ENCODE results near the gene ZBBX.
"Not testable (repeated sequence)": the region's sequence is repeated elsewhere in the genome, so short reads cannot be mapped to it uniquely, and the experiment has no call there.

Gene ZBBX

GRCh38 chr3:167380004-167380689 is at the start of gene ZBBX:
ZBBX (minus strand) TSS chr3:167380297; CDS start chr3:167372901, 7,396 bp downstream.
- H3K4me1 ChIP-seq (ENCODE audit: control insufficient read depth, insufficient read depth, low read length): no peaks in the 10 kb centered on the region
- H3K9ac ChIP-seq (ENCODE audit: low read length): no peak within 1 kb of the TSS
- no peak within 1 kb of the TSS for H3K4me3 ChIP-seq (ENCODE audit: low read length)
- no peaks in the 10 kb centered on the region for H3K36me3 ChIP-seq (ENCODE audit: control insufficient read depth, insufficient read depth, low read length)
- no peaks in the 10 kb centered on the region for H3K9me3 ChIP-seq (ENCODE audit: control insufficient read depth, low read length)
- peaks cover 4% of the 10 kb centered on the region for H3K27me3 ChIP-seq (ENCODE audit: control insufficient read depth, insufficient read depth, low read length)

GRCh38 chr3:167426962-167427361 is 46.9 kb upstream of the ZBBX start:
- not testable (repeated sequence) for H3K27me3 ChIP-seq (ENCODE audit: control insufficient read depth, insufficient read depth, low read length); H3K4me1 ChIP-seq (ENCODE audit: control insufficient read depth, insufficient read depth, low read length); H3K9ac ChIP-seq (ENCODE audit: low read length)

GRCh38 chr3:167422396-167422795 is 42.3 kb upstream of the ZBBX start:
- not testable (repeated sequence) for H3K4me1 ChIP-seq (ENCODE audit: control insufficient read depth, insufficient read depth, low read length); H3K9me3 ChIP-seq (ENCODE audit: control insufficient read depth, low read length); H3K4me3 ChIP-seq (ENCODE audit: low read length); H3K36me3 ChIP-seq (ENCODE audit: control insufficient read depth, insufficient read depth, low read length); H3K9ac ChIP-seq (ENCODE audit: low read length); H3K27me3 ChIP-seq (ENCODE audit: control insufficient read depth, insufficient read depth, low read length)

More at GRCh38 chr3:167426962-167427361, 46.9 kb upstream of the ZBBX start:
- not testable (repeated sequence) for H3K36me3 ChIP-seq (ENCODE audit: control insufficient read depth, insufficient read depth, low read length); H3K4me3 ChIP-seq (ENCODE audit: low read length); H3K9me3 ChIP-seq (ENCODE audit: control insufficient read depth, low read length)

- no peaks in the 10 kb centered on the region for H3K27me3 ChIP-seq (ENCODE audit: control insufficient read depth, insufficient read depth, low read length)
- no peak overlapping the region for H3K4me3 ChIP-seq (ENCODE audit: low read length)
- no peak overlapping the region for H3K9ac ChIP-seq (ENCODE audit: low read length)
Observed at GRCh38 chr3:167409611-167410010, 29.5 kb upstream of the ZBBX start.

GRCh38 chr3:167406876-167407492 is 26.9 kb upstream of the ZBBX start:
- H3K36me3 ChIP-seq (ENCODE audit: control insufficient read depth, insufficient read depth, low read length): no peaks in the 10 kb centered on the region
- no peaks in the 10 kb centered on the region for H3K27me3 ChIP-seq (ENCODE audit: control insufficient read depth, insufficient read depth, low read length)
- H3K4me3 ChIP-seq (ENCODE audit: low read length): no peak overlapping the region
- H3K4me1 ChIP-seq (ENCODE audit: control insufficient read depth, insufficient read depth, low read length): no peaks in the 10 kb centered on the region
- no peaks in the 10 kb centered on the region for H3K9me3 ChIP-seq (ENCODE audit: control insufficient read depth, low read length)
- H3K9ac ChIP-seq (ENCODE audit: low read length): no peak overlapping the region

More at GRCh38 chr3:167409611-167410010, 29.5 kb upstream of the ZBBX start:
- H3K9me3 ChIP-seq (ENCODE audit: control insufficient read depth, low read length): no peaks in the 10 kb centered on the region
- H3K4me1 ChIP-seq (ENCODE audit: control insufficient read depth, insufficient read depth, low read length): no peaks in the 10 kb centered on the region
- H3K36me3 ChIP-seq (ENCODE audit: control insufficient read depth, insufficient read depth, low read length): no peaks in the 10 kb centered on the region

GRCh38 chr3:167397826-167398225 is 17.7 kb upstream of the ZBBX start:
- Histone ChIP-seq H3K4me1 (ENCODE audit: control insufficient read depth, insufficient read depth, low read length) (no peaks in the 10 kb centered on the region), H3K27me3 (ENCODE audit: control insufficient read depth, insufficient read depth, low read length) (no peaks in the 10 kb centered on the region), H3K9ac (ENCODE audit: low read length) (no peak overlapping the region), H3K4me3 (ENCODE audit: low read length) (no peak overlapping the region), H3K9me3 (ENCODE audit: control insufficient read depth, low read length) (no peaks in the 10 kb centered on the region), H3K36me3 (ENCODE audit: control insufficient read depth, insufficient read depth, low read length) (no peaks in the 10 kb centered on the region)

GRCh38 chr3:167396075-167396474 is 16.0 kb upstream of the ZBBX start:
- no peaks in the 10 kb centered on the region for H3K27me3 ChIP-seq (ENCODE audit: control insufficient read depth, insufficient read depth, low read length)
- H3K9ac ChIP-seq (ENCODE audit: low read length): no peak overlapping the region
- H3K36me3 ChIP-seq (ENCODE audit: control insufficient read depth, insufficient read depth, low read length): no peaks in the 10 kb centered on the region

GRCh38 chr3:167394003-167394402 is 13.9 kb upstream of the ZBBX start:
- Histone ChIP-seq H3K27me3 (ENCODE audit: control insufficient read depth, insufficient read depth, low read length) (no peaks in the 10 kb centered on the region), H3K9ac (ENCODE audit: low read length) (no peak overlapping the region), H3K9me3 (ENCODE audit: control insufficient read depth, low read length) (no peaks in the 10 kb centered on the region), H3K4me3 (ENCODE audit: low read length) (no peak overlapping the region), H3K36me3 (ENCODE audit: control insufficient read depth, insufficient read depth, low read length) (no peaks in the 10 kb centered on the region), H3K4me1 (ENCODE audit: control insufficient read depth, insufficient read depth, low read length) (no peaks in the 10 kb centered on the region)

More at GRCh38 chr3:167396075-167396474, 16.0 kb upstream of the ZBBX start:
- H3K9me3 ChIP-seq (ENCODE audit: control insufficient read depth, low read length): no peaks in the 10 kb centered on the region
- no peak overlapping the region for H3K4me3 ChIP-seq (ENCODE audit: low read length)
- H3K4me1 ChIP-seq (ENCODE audit: control insufficient read depth, insufficient read depth, low read length): no peaks in the 10 kb centered on the region

- no peak overlapping the region for H3K9ac ChIP-seq (ENCODE audit: low read length)
- peaks cover 4% of the 10 kb centered on the region for H3K27me3 ChIP-seq (ENCODE audit: control insufficient read depth, insufficient read depth, low read length)
- H3K4me1 ChIP-seq (ENCODE audit: control insufficient read depth, insufficient read depth, low read length): no peaks in the 10 kb centered on the region
- no peak overlapping the region for H3K4me3 ChIP-seq (ENCODE audit: low read length)
- no peaks in the 10 kb centered on the region for H3K9me3 ChIP-seq (ENCODE audit: control insufficient read depth, low read length)
- H3K36me3 ChIP-seq (ENCODE audit: control insufficient read depth, insufficient read depth, low read length): no peaks in the 10 kb centered on the region
Observed at GRCh38 chr3:167382155-167382554, 2.1 kb upstream of the ZBBX start.

- Histone ChIP-seq H3K9ac (ENCODE audit: low read length) (no peak overlapping the region), H3K9me3 (ENCODE audit: control insufficient read depth, low read length) (no peaks in the 10 kb centered on the region), H3K36me3 (ENCODE audit: control insufficient read depth, insufficient read depth, low read length) (no peaks in the 10 kb centered on the region), H3K4me3 (ENCODE audit: low read length) (no peak overlapping the region), H3K4me1 (ENCODE audit: control insufficient read depth, insufficient read depth, low read length) (no peaks in the 10 kb centered on the region), H3K27me3 (ENCODE audit: control insufficient read depth, insufficient read depth, low read length) (peaks cover under 1% of the 10 kb centered on the region)
Observed at GRCh38 chr3:167375478-167375877, 4.6 kb downstream of the ZBBX start.

GRCh38 chr3:167372138-167372537 is 8.0 kb downstream of the ZBBX start:
- Histone ChIP-seq H3K9ac (ENCODE audit: low read length) (no peak overlapping the region), H3K4me1 (ENCODE audit: control insufficient read depth, insufficient read depth, low read length) (no peaks in the 10 kb centered on the region), H3K9me3 (ENCODE audit: control insufficient read depth, low read length) (no peaks in the 10 kb centered on the region), H3K27me3 (ENCODE audit: control insufficient read depth, insufficient read depth, low read length) (no peaks in the 10 kb centered on the region), H3K36me3 (ENCODE audit: control insufficient read depth, insufficient read depth, low read length) (no peaks in the 10 kb centered on the region), H3K4me3 (ENCODE audit: low read length) (no peak overlapping the region)

- Histone ChIP-seq H3K9ac (ENCODE audit: low read length) (no peak overlapping the region), H3K4me3 (ENCODE audit: low read length) (no peak overlapping the region), H3K27me3 (ENCODE audit: control insufficient read depth, insufficient read depth, low read length) (no peaks in the 10 kb centered on the region), H3K4me1 (ENCODE audit: control insufficient read depth, insufficient read depth, low read length) (no peaks in the 10 kb centered on the region), H3K36me3 (ENCODE audit: control insufficient read depth, insufficient read depth, low read length) (no peaks in the 10 kb centered on the region), H3K9me3 (ENCODE audit: control insufficient read depth, low read length) (no peaks in the 10 kb centered on the region)
Observed at GRCh38 chr3:167361948-167362347, 18.1 kb downstream of the ZBBX start.
